H9 (cell line): ENCODE data around the gene RECQL. TPM values are rescaled to one million over a fixed set of nuclear protein-coding genes. Genes with fewer than 3 reads are reported as not detected.

Source experiments
- DNase-seq: peaks from one replicate; pipeline ENCODE4 v3.0.0-alpha.2; 2017
- H2AFZ ChIP-seq: one replicate; pipeline ENCODE4 v1.6.1; 2013; ENCODE audit warnings: mild to moderate bottlenecking, low read length, control low read depth, moderate library complexity
- H2AK5ac ChIP-seq: 2 replicates; pipeline ENCODE4 v1.6.1; 2013; ENCODE audit warnings: low read length, control low read depth, mixed read lengths; ENCODE audit not compliant: insufficient read length
- H2BK120ac ChIP-seq: one replicate; pipeline ENCODE4 v1.6.1; 2013; ENCODE audit warnings: low read depth, mild to moderate bottlenecking, low read length, control low read depth, inconsistent platforms; ENCODE audit not compliant: poor library complexity, severe bottlenecking
- H2BK12ac ChIP-seq: 2 replicates; pipeline ENCODE4 v1.6.1; 2013; ENCODE audit warnings: low read length, control low read depth, mixed read lengths, low read depth; ENCODE audit not compliant: insufficient read length
- H2BK15ac ChIP-seq: 2 replicates; pipeline ENCODE4 v1.6.1; 2013; ENCODE audit warnings: low read depth, low read length, control low read depth
- H2BK20ac ChIP-seq: one replicate; pipeline ENCODE4 v1.6.1; 2013; ENCODE audit warnings: low read depth, mild to moderate bottlenecking, low read length, control low read depth, inconsistent platforms; ENCODE audit not compliant: poor library complexity, severe bottlenecking
- H2BK5ac ChIP-seq: 2 replicates; pipeline ENCODE4 v1.6.1; 2013; ENCODE audit warnings: low read length, control low read depth, mixed read lengths; ENCODE audit not compliant: insufficient read length
- H3K14ac ChIP-seq: 2 replicates; pipeline ENCODE4 v1.6.1; 2013; ENCODE audit warnings: low read length, control low read depth; ENCODE audit not compliant: insufficient read depth
- H3K18ac ChIP-seq: 2 replicates; pipeline ENCODE4 v1.6.1; 2013; ENCODE audit warnings: low read depth, mild to moderate bottlenecking, mixed read lengths, low read length, control low read depth; ENCODE audit not compliant: insufficient read length
- H3K23ac ChIP-seq: 2 replicates; pipeline ENCODE4 v1.6.1; 2013; ENCODE audit warnings: low read length, control low read depth, mixed read lengths, low read depth; ENCODE audit not compliant: insufficient read length
- H3K23me2 ChIP-seq: 2 replicates; pipeline ENCODE4 v1.6.1; 2013; ENCODE audit warnings: low read depth, mild to moderate bottlenecking, mixed read lengths, low read length, control low read depth; ENCODE audit not compliant: insufficient read length, poor library complexity, severe bottlenecking
- H3K27ac ChIP-seq: 2 replicates; pipeline ENCODE4 v1.5.1; 2013; ENCODE audit warnings: low read length, control low read depth, mixed read lengths, low read depth; ENCODE audit not compliant: insufficient read length
- H3K27me3 ChIP-seq: 2 replicates; pipeline ENCODE4 v1.6.1; 2013; ENCODE audit warnings: low read length, control low read depth, inconsistent platforms; ENCODE audit not compliant: insufficient read depth
- H3K4ac ChIP-seq: 2 replicates; pipeline ENCODE4 v1.6.1; 2013; ENCODE audit warnings: low read depth, mild to moderate bottlenecking, control low read depth, inconsistent platforms, low read length, moderate library complexity
- H3K4me1 ChIP-seq: 2 replicates; pipeline ENCODE4 v1.6.1; 2013; ENCODE audit warnings: low read length, control low read depth, inconsistent platforms; ENCODE audit not compliant: insufficient read depth
- H3K4me2 ChIP-seq: 2 replicates; pipeline ENCODE4 v1.6.1; 2013; ENCODE audit warnings: low read length, control low read depth, mixed read lengths; ENCODE audit not compliant: insufficient read length, insufficient read depth
- H3K56ac ChIP-seq: 2 replicates; pipeline ENCODE4 v1.6.1; 2013; ENCODE audit warnings: low read depth, mild to moderate bottlenecking, mixed read lengths, low read length, control low read depth; ENCODE audit not compliant: insufficient read length
- H3K79me1 ChIP-seq: 2 replicates; pipeline ENCODE4 v1.6.1; 2013; ENCODE audit warnings: low read depth, mild to moderate bottlenecking, moderate library complexity, low read length, control low read depth, inconsistent platforms; ENCODE audit not compliant: insufficient read depth, poor library complexity, severe bottlenecking
- H3K79me2 ChIP-seq: 2 replicates; pipeline ENCODE4 v1.6.1; 2013; ENCODE audit warnings: low read length, control low read depth, inconsistent platforms; ENCODE audit not compliant: insufficient read depth
- H3K9ac ChIP-seq: 2 replicates; pipeline ENCODE4 v1.6.1; 2013; ENCODE audit warnings: low read length, control low read depth, mixed read lengths; ENCODE audit not compliant: insufficient read length; ENCODE audit errors: extremely low read depth
- H3K9me3 ChIP-seq: one replicate; pipeline ENCODE4 v1.6.1; 2013; ENCODE audit warnings: low read depth, low read length, inconsistent platforms; ENCODE audit not compliant: control insufficient read depth
- H3T11ph ChIP-seq: one replicate; pipeline ENCODE4 v1.6.1; 2013; ENCODE audit warnings: mild to moderate bottlenecking, low read length, control low read depth, inconsistent platforms
- H4K20me1 ChIP-seq: one replicate; pipeline ENCODE4 v1.6.1; 2013; ENCODE audit not compliant: control insufficient read depth, insufficient read length, insufficient read depth
- H4K5ac ChIP-seq: 2 replicates; pipeline ENCODE4 v1.6.1; 2013; ENCODE audit warnings: low read depth, mild to moderate bottlenecking, mixed read lengths, low read length, control low read depth; ENCODE audit not compliant: insufficient read length
- H4K8ac ChIP-seq: replicated peaks from 2 replicates; pipeline ENCODE4 v1.6.1; 2013; ENCODE audit warnings: low read length, control low read depth, mixed read lengths, low read depth; ENCODE audit not compliant: insufficient read length
- H4K91ac ChIP-seq: 2 replicates; pipeline ENCODE4 v1.6.1; 2013; ENCODE audit warnings: low read depth, mild to moderate bottlenecking, moderate library complexity, mixed read lengths, low read length, control low read depth; ENCODE audit not compliant: insufficient read length
- H3K27ac Mint-ChIP-seq, 3 experiments: 2 replicates in 2 of 3; 3 replicates in 1 of 3; pipeline ENCODE4 v1.8.0; 2020 to 2021; ENCODE audit warnings: mixed read lengths in 3 of 3, mild to moderate bottlenecking in 1 of 3, moderate library complexity in 1 of 3
- H3K27me3 Mint-ChIP-seq: 2 replicates; pipeline ENCODE4 v1.8.0; 2021; ENCODE audit warnings: low read depth, mild to moderate bottlenecking, moderate library complexity, mixed read lengths
- H3K36me3 Mint-ChIP-seq, 3 experiments: 2 replicates in 2 of 3; 3 replicates in 1 of 3; pipeline ENCODE4 v1.8.0; 2020 to 2021; ENCODE audit warnings: low read depth in 3 of 3, mixed read lengths in 3 of 3; ENCODE audit not compliant: insufficient read depth in 1 of 3
- H3K4me1 Mint-ChIP-seq, 2 experiments: 2 replicates each; pipeline ENCODE4 v1.8.0; 2020; ENCODE audit warnings: mixed read lengths in 2 of 2
- H3K4me3 Mint-ChIP-seq, 2 experiments: 2 replicates in 1 of 2; 3 replicates in 1 of 2; pipeline ENCODE4 v1.8.0; 2020 to 2021; ENCODE audit warnings: mild to moderate bottlenecking in 2 of 2, mixed read lengths in 2 of 2, moderate library complexity in 1 of 2
- H3K9me3 Mint-ChIP-seq, 2 experiments: 2 replicates in 1 of 2; 3 replicates in 1 of 2; pipeline ENCODE4 v1.8.0; 2020; ENCODE audit warnings: mild to moderate bottlenecking in 2 of 2, mixed read lengths in 2 of 2, moderate library complexity in 1 of 2
- CTCF ChIP-seq: fragments of 200-600 bp; sonication (generic); conservative IDR thresholded peaks from 3 replicates; pipeline ENCODE4 v1.8.0; 2021; ENCODE audit warnings: antibody characterized with exemption, mild to moderate bottlenecking
- WGBS: extraction: QIAGEN DNeasy Blood & Tissue Kit; methylation state at CpG from one replicate; pipeline ENCODE4 v1.1.7; 2013; ENCODE audit warnings: missing lambda C conversion rate, low lambda C conversion rate, mixed read lengths; ENCODE audit not compliant: insufficient read length; ENCODE audit errors: extremely low coverage; 5-methylcytosine and 5-hydroxymethylcytosine counted together
- total RNA-seq: library from RNA; stranded (reverse); gene quantifications from 2 replicates; pipeline ENCODE4 v1.2.1, GENCODE V29; 2021

RECQL gene
- total RNA-seq, 1 experiment from 2014 or later: 41.0 TPM

GRCh38 chr12:21545557-21545956 is 44.1 kb upstream of the RECQL start:
- Histone ChIP-seq H3K4me2 (no peak overlapping the region), H3K27ac (no peak overlapping the region), H2AFZ (no peak overlapping the region), H2BK120ac (no peak overlapping the region), H3K18ac (no peak overlapping the region), H3K4ac (no peak overlapping the region), H3K23me2 (no peaks in the 10 kb centered on the region), H3K27me3 (no peaks in the 10 kb centered on the region), H3K79me1 (no peaks in the 10 kb centered on the region), H2AK5ac (no peak overlapping the region), H3K14ac (no peak overlapping the region), H4K5ac (no peak overlapping the region), H3K56ac (no peak overlapping the region), H3T11ph (no peak overlapping the region), H3K9me3 (no peaks in the 10 kb centered on the region), H3K9ac (no peak overlapping the region), H2BK12ac (no peak overlapping the region), H4K8ac (no peak overlapping the region), H2BK5ac (no peak overlapping the region), H4K20me1 (no peaks in the 10 kb centered on the region), H3K4me1 (no peaks in the 10 kb centered on the region), H2BK15ac (no peak overlapping the region), H3K79me2 (no peaks in the 10 kb centered on the region), H2BK20ac (no peak overlapping the region), H3K23ac (no peak overlapping the region), H4K91ac (no peak overlapping the region)
- Mint-ChIP-seq H3K4me3 (no peak overlapping the region), H3K4me1 (0 out of 4 replicates have a peak, but pooled peaks cover 0 to 2% of the 10 kb centered on the region in 2 experiments), H3K36me3 (no peaks in the 10 kb centered on the region), H3K9me3 (no peaks in the 10 kb centered on the region), H3K27ac (no peak overlapping the region), H3K27me3 (peaks cover 2% of the 10 kb centered on the region)
- no peak for TF ChIP-seq CTCF
- WGBS: no CpG with 5 or more reads among the region's 2 CpGs
- no peak for DNase-seq
